ENCODE measurements around the gene MDC1.

DNA sequence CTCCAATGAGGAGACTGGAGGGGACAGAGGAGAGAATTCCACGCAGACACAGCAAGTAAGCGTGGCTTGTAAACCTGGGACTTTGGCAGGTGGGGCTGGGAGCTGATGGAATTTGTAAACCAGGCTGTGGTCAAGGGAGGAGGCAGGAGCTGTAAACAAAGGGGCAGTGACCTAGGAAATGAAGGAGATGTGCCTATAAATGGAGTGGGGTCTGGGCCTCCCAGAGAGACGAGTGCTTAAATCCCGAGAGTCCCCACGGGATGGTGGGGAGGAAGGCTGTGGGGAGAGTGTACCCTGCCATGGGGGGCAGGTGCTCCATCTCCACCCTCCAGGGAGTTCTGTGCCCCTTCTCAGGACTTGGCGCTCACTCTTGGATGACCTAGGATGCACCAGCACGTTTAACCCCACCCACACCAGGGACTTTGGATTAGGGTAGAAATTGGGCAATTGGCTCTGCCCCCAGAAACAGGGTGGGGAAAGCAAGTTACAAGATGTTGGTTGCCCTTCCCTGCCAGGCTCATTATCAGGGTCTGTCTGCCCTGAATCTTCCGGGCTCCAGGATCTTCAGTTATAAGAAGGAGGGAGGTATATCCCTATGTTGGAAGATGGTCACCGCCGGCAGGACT, 40.3 kb downstream of the MDC1 start:
- no peak for TF ChIP-seq POLR2AphosphoS5 (IDR thresholded peaks at IDR 0.05)
- TF ChIP-seq, protein P1, sequence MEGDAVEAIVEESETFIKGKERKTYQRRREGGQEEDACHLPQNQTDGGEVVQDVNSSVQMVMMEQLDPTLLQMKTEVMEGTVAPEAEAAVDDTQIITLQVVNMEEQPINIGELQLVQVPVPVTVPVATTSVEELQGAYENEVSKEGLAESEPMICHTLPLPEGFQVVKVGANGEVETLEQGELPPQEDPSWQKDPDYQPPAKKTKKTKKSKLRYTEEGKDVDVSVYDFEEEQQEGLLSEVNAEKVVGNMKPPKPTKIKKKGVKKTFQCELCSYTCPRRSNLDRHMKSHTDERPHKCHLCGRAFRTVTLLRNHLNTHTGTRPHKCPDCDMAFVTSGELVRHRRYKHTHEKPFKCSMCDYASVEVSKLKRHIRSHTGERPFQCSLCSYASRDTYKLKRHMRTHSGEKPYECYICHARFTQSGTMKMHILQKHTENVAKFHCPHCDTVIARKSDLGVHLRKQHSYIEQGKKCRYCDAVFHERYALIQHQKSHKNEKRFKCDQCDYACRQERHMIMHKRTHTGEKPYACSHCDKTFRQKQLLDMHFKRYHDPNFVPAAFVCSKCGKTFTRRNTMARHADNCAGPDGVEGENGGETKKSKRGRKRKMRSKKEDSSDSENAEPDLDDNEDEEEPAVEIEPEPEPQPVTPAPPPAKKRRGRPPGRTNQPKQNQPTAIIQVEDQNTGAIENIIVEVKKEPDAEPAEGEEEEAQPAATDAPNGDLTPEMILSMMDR (IDR thresholded peaks at IDR 0.05): no peak
- no peak for TF ChIP-seq POLR2A (IDR thresholded peaks at IDR 0.05)
